ENCODE results near the gene GRID1.

GRCh38 chr10:86391236-86391840, 24.7 kb upstream of the GRID1 start:
- TF ChIP-seq POLR2AphosphoS5 (IDR thresholded peaks at IDR 0.05; ENCODE audit: low read depth, low read length), result no peak
- TF ChIP-seq POLR2A (IDR thresholded peaks at IDR 0.05; ENCODE audit: low read depth, low read length), result no peak
- TF ChIP-seq SPI1 (IDR thresholded peaks at IDR 0.05; ENCODE audit: low read depth, low read length), result no peak
- TF ChIP-seq TAF1 (IDR thresholded peaks at IDR 0.05; ENCODE audit: low read depth, low read length), result no peak
- no peak for TF ChIP-seq PAX5 (IDR thresholded peaks at IDR 0.05; ENCODE audit: insufficient read depth, low read length, severe bottlenecking)

All from GM12891 (cell line).